NCI-H526 treated with DMSO at 0.1 percent for 48 hours (cell line): ENCODE results near the gene SPDYE6.
A peak's percentile ranks its signal among the peaks of the same experiment; 100 is the strongest.
"Not testable (repeated sequence)": the region's sequence is repeated elsewhere in the genome, so short reads cannot be mapped to it uniquely, and the experiment has no call there.

Experiments
- DNase-seq: peaks from one replicate; lab custom pipeline; 2025; lab: John Stamatoyannopoulos, UW

Gene SPDYE6

DNA sequence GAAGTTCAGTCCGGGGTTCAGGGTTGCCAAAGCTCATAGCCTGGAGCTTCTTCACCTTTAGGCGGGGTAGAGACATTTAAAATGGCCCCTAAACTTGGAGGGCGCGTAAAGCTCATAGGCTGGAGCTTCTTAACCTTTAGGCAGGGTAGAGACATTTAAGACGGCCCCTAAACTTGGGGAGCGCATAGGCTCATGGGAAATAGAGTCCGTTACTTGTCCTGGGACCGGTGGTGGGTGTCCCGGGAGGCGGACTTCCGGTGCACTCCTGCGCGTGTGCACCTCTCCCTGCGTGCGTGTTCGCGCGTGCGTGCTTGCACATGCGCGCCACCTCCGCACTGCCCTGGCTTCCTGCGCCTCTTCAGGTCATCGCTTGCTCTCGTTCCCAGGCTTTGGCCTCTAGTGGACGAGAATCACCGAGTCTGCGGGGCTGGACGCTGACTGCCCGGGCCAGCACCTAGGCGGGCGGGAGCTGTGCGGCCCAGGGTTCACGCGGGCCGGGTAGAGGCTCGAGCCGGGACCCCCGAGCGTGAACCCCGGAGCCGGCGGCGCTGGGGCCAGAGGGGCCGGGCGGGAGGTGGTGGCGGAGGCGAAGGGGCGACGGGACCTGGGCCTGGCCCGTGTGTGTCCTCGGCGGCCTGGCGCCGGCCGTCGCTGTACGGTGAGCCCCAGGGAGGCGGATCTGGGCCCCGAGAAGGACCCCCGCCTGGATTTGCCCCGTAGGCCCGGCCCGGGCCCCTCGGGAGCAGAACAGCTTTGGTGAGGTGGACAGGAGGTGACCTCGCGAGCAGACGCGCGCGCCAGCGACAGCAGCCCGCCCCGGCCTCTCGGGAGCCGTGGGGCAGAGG lies 7.5 kb upstream of the SPDYE6 start:
- DNase-seq, result peak; percentile 97

DNA sequence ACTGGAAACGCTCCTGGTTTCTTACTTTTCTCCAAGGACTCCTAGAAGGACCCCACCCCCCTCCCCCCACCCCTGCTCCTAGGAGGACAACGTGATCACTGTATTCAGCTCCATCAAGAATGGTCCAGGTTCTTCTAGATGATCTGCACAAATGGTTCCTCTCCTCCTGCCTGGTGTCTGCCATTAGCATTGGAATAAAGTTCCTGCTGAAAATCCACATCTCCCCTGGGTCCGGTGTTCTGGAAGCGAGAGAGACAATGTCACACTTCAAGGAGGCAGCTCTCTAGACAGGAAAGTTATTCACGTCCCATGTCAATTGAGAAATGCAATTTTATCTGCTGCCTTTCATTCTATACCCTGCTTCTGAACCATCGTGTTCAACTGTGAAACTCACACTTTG lies 9.3 kb downstream of the SPDYE6 start:
- not testable (repeated sequence) for DNase-seq

DNA sequence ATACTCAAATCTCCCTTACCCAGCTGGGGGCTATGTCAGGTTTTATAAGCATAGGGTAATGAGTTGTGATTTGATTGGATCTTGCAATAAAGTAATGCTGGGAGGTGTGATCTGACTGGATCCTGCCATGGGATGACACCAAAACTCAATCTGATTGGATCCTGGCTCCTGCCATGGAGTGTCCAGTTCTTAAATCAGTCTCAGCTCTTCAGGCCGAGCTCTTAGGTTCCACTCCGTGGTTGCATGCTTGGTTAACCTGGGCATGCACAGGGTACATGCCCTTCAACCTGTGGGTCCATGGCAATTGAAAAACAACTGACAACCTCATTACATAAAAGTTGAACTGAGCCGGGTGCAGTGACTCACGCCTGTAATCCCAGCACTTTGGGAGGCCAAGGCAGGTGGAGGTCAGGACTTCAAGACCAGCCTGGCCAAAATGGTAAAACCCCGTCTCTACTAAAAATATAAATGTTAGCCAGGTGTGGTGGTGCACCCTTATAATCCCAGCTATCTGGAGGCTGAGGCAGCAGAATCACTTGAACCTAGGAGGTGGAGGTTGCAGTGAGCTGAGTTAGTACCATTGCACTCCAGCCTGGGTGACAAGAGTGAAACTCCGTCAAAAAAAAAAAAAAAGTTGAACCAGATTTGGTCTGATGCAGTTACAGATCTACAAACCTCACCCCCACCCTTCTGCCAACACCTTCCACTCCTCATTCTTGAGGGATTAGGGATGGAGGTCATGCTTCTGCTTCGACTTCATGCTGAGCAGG lies 15.5 kb downstream of the SPDYE6 start:
- DNase-seq, result not testable (repeated sequence)

DNA sequence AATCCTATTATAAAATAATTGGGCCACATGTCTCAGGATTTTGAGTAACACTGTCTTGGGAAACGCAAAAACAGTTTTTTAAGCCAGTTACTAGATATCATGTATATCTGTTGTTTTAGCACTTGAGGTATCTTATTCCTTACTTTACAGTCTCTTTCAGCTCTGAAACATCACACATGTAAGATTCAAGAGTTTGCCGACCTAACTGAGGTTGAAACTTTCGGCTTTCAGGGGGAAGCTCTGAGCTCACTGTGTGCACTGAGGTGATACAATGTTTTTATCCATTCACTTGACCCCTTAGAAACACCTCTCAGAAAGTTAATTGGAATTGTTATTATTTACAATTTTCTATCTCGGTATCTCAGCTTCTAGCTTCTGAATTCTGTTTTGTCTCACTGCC lies 18.8 kb downstream of the SPDYE6 start:
- DNase-seq, result not testable (repeated sequence)

DNA sequence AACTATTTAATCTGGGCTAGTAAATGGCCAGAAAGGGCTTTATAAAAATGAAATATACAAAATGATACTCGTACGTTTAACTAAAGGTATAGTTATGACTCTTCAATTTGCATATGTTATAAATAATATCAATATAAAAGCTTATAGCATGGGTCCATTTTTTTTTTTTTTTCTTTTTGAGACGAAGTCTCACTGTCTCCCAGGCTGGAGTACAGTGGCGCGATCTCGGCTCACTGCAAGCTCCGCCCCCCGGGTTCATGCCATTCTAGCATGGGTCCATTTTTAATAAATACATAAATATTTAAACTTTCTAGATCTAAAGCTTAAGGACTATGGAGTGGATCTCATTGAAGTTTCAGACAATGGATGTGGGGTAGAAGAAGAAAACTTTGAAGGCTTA lies 19.2 kb downstream of the SPDYE6 start:
- not testable (repeated sequence) for DNase-seq

DNA sequence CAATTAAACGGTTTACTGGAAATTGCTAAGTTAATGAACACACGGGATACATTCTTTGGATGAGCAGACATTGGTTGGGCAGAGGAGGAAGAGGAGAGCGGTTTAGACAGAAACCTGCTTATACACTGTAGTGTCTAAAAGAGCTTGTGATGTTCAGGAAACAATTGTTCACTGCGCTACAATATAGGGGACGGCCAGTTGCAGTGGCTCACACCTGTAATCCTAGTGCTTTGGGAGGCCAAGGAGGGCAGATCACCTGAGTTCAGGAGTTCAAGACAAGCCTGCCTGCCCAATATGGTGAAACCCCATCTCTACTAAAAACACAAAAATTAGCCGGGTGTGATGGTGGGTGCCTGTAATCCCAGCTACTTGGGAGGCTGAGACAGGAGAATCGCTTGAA lies 20.7 kb downstream of the SPDYE6 start:
- DNase-seq, result not testable (repeated sequence)

DNA sequence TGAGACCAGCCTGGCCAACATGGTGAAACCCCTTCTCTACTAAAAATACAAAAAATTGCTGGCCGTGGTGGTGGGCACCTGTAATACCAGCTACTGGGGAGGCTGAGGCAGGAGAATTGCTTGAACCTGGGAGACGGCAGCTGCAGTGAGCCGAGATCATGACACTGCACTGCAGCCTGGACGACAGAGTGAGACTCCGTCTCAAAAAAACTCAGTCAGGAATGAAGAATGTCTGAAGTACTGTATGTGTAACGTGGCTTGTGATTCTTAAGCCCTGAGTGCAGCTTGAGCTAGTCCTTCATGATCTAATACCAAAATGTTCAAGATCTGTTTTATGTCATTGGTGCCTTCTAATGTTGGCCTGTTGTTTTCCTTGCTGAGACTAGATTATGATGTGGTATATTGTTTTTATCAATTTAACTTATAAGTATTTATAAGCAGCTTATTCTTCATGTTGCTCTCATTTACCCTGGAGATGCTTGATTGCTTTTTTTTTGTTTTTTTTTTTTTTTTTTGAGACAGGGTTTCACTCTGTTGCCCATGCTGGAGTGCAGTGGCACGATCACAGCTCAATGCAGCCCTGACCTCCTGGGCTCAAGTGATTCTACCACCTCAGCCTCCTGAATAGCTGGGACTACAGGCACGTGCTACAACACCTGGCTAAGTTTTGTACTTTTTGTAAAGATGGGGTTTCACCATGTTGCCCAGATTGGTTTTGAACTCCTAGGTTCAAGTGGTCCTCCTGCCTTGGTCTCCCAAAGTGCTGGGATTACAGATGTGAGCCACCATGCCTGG lies 25.4 kb downstream of the SPDYE6 start:
- DNase-seq, result not testable (repeated sequence)

DNA sequence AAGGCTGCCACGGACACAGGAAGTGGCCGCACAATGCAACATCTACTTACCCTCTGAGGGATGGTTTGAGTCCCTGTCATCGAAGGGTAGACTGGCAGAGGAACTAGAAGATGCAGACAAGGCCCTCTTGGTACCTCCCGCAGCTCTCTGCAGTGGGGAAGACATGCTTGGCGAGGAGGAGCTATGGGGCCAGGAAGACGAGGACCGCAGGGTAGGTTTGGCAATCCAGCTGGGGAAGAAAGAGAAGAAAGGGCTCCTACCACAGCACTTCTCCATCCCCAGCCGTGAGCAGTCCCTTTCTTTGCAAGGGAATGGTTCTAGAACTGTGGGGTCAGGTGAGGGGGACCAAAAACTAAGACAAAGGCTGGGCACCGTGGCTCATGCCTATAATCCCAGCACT lies 26.9 kb downstream of the SPDYE6 start:
- not testable (repeated sequence) for DNase-seq

DNA sequence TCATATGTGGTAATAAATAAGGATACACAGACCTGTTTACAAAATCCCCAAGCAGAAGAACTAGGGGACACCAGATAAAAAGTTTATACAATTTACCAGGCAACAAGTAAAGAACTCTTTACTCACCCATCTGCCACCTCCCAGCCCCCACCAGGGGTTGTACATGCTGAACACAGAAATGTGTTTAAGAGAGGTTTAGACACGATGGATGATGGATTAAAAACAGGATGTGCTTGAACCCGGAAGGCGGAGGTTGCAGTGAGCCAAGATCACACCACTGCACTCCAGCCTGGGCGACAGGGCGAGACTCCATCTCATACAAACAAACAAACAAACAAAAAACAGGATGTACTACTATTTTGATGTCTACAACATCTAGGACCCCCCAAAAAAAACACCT lies 27.4 kb downstream of the SPDYE6 start:
- DNase-seq, result not testable (repeated sequence)

DNA sequence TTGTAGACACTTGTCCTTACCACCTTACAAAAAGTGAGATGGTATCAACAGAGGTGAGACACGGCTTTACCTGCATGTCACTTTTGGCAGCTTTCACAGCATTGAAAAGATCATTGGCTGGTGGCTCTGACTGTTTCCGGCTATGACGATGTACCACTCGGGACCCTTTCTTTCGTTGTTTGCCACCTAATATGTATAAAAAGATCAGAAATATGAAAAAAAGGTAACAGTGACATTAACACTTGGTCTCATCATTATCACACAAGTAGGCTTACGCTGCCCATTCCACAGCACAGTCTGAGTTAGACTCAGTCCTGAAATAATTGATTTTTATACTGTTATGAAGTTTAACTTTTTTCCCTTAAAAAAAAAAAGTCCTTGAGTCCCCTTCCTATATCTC lies 29.1 kb downstream of the SPDYE6 start:
- not testable (repeated sequence) for DNase-seq

DNA sequence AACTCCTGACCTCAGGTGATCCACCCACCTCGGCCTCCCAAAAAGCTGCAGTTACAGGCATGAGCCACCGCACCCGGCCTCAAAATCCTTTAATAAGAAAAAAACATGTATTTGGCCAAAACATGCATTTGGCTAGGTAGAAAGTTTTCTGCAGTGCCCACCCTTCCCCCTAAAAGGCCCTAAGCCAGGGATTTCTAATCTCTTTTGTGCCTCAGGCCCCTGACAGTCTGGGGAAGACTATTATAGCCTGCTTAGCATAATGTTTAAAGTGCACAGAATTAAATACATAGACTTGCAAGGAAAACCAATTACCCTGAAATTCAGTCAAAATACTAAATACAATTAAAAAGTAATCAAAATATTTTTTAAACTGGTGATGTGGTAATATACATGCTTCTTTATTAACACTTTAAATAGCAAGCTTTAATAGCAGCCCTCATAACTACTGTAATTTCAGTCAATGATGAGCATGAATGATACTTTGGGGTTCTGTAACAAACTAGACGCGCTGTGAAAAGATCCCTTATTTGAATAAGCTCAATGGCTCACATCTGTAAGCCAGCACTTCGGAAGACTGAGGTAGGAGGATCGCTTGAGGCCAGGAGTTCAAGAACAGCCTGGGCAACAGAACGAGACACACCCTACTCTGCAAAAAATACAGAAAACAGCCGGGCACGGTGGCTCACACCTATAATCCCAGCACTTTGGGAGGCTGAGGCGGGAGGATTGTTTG lies 29.9 kb downstream of the SPDYE6 start:
- no peak for DNase-seq

DNA sequence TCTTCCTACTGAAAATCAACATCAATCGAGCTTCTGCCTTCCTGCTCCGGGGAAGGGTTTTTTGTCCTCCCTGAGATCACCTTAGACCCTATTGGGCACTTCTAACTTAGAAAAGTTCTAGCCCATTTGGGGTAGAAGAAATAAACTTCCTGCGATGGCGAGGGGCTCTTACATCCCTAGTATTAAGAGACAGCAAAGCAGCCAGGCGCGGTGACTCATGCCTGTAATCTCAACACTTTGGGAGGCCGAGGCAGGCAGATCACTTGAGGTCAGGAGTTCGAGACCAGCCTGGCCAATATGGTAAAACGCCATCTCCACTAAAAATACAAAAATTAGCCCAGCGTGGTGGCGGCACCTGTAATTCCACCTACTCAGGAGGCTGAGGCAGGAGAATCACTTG lies 31.1 kb downstream of the SPDYE6 start:
- not testable (repeated sequence) for DNase-seq

DNA sequence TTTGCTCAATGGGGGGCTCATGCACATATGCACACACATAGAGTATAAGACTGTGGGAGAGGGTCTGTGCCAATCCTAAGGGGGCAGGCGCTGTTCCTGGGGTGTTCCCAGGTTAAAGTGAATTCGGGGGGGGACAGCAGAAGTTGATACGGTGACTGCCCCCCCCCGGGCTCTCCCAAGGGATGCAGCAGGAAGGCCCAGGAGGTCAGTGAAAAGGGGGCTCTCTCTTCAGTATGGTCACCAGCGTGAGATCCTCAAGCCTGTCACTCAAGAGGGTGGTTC lies 32.4 kb downstream of the SPDYE6 start:
- no peak for DNase-seq

DNA sequence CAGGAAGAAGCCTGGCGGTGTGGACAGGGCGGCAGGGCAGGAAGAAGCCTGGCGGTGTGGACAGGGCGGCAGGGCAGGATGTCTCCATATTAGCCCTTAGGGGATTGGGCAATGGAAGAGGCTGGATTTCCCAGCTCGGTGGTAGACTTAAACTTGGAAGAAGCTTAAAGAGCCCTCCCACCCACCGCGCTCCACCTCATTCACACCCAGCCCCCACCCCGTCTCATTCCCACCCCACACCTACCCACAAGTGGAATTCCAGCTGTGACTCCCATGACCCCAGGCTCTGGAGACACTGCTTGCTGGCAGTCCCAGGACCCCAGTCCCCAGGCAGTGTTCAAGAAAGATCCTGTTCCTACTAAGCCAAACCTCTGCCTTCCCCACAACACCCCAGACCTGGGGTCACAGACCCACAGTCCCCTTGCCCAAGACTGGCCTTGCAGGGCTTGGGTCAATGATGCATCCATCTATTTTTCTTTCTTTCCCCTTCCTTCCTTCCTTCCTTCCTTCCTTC lies 34.0 kb downstream of the SPDYE6 start:
- no peak for DNase-seq

DNA sequence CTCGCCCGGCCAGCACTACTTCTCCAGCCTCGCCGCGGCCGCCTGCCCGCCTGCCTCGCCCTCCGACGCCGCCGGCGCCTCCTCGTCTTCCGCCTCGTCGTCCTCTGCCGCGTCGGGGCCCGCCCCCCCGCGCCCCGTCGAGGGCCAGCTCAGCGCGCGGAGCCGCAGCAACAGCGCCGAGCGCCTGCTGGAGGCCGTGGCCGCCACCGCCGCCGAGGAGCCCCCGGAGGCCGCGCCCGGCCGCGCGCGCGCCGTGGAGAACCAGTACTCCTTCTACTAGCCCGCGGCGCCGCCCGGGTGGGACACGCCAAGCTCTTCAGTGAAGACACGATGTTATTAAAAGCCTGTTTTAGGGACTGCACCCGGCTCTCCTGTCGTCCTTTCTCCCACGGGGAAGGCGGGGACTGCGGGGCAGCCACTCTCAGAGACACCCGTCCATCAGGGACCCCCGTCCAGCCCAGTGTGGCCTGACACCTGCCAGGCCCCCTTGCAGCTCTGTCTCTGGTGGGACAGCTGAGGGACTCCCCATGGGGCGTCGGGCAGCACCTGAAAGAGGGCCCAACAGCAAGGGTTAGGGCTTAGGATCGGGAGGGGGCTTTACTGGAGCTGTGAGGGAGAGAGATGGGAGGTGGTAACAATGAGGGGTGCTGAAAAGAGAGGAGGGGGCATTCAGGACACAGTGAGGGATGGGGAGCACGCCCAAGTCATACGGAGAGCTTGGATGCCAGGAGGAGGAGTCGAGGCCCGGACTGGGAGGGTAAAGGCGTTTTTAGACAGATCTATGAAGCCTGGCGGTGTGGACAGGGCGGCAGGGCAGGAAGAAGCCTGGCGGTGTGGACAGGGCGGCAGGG lies 34.7 kb downstream of the SPDYE6 start:
- no peak for DNase-seq

DNA sequence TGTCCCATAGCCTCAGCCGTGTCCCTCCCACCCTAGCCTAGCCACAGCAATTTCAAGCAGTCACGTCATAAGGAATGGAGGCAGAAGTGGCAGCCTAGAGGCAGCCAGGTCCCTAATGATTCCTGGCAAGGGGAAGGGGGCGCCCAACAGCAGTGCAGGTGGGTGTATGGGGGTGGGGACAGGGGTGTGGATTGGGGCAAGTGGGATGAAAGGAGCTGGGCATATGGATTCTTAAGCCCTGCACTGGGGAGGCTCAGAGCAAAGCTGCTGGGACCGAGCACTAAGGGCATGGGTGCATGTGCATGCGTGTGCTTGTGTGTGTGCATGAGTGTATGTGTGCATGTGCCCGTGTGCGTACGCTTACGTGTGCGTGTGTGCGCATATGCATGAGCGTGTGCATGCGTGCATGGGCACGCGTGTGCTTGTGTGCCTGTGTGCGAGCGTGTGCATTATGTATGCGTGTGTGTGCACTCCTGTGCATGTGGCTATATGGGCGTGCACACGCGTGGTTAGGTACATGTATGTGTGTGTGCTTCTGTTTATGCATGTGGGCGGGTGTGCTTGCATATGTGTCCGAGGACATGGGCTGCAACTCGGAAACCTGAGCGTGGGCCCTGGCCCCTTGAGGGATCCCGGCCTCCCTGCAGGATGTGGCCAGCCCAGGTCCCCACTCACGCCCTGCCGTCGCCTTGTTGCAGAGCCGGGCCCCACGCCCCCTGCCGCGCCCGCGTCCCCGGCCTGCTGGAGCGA lies 35.5 kb downstream of the SPDYE6 start:
- no peak for DNase-seq

DNA sequence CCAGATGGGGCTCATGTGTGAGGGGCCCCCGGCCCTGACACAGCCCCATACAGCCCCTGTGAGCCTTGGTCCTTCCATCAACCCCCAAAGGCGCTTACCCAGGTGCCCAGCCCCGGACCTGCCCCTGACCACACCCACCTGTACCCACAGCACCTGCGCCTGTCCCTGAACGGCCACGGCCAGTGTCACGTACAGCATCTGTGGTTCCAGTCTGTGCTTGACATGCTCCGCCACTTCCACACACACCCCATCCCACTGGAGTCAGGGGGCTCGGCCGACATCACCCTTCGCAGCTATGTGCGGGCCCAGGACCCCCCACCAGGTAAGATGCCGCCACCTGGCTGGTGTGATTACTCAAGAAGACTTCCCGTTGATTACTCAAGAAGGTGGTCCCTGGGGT lies 36.1 kb downstream of the SPDYE6 start:
- no peak for DNase-seq

DNA sequence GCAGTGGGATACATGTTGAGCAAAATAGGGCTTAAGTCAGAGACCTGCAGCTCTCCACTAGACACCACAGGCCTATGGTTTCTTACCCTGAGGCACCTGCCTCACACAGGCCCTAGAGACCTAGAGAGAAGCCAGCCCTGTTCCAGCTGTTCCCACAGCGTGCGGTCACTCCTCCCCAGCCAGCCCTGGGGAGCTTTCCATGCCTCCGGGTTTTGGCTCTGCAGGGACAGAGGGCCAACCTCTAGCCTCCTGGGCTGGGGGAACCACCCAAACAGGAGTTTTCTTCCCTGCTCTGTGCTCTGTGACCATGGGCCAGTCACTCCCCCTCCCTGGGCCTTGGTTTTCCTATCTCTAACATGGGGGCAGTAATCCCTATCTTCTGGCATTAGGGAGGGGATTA lies 36.6 kb downstream of the SPDYE6 start:
- no peak for DNase-seq

DNA sequence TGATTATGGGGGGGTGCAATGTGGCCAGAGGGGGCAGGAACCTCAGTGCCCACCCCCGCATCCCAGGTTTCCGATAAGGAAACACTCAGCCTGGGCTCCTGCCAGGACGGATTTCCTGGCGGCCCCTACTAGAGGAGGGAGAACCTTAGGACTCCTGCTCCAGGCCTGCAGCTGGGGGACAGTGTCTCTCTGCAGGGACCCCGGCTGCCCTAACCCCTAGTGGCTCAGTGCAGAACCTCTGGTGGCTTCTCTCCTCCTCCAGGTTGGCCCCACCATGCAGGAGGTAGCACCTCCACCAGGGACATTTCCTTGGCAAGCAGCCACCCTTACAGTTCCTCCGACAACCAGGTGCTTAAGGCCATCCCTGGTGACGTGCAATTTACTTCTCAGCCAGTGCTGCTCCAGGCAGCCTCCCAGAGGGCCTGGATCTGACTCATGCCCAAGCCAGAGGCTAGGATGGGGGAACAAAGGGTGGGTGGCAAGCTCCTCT lies 37.7 kb downstream of the SPDYE6 start:
- DNase-seq, result no peak
